Epithelial cell of prostate (primary cell): ENCODE data around the gene RBFOX2.
"Not testable (repeated sequence)": the region's sequence is repeated elsewhere in the genome, so short reads cannot be mapped to it uniquely, and the experiment has no call there.

Experiments
- DNase-seq: peaks from one replicate; pipeline ENCODE4 v3.0.0-alpha.2; 2011; ENCODE audit warnings: low read depth, low spot score
- H3K27ac ChIP-seq: fragments of 450-650 bp; 2 replicates; pipeline ENCODE4 v1.5.1; 2017; ENCODE audit warnings: mild to moderate bottlenecking

RBFOX2 gene

GRCh38 chr22:35732116-35732515 lies 296.5 kb downstream of the RBFOX2 start:
- no peak overlapping the region for H3K27ac ChIP-seq

DNA sequence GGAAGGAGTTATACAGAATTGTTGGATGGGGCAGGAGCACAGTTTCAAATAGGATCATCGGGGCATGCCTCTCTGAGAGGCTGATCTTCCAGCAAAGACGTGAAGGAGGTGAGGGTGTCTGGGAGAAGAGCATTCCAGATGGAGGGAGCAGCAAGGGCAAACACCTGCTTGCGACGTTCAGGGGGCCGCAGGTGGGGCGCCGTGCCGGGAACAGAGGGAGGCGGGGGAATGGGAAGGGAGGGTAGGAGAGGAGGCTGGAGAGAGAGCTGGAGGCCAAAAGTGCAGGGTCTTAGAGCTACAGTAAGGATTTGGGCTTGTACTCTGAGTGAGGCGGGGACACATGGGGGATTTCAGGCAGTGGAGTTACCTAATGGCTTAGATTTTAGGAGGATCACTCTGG lies 297.3 kb downstream of the RBFOX2 start:
- DNase-seq: no peak
- no peak overlapping the region for H3K27ac ChIP-seq

More at GRCh38 chr22:35732116-35732515, 296.5 kb downstream of the RBFOX2 start:
- DNase-seq: no peak

- H3K27ac ChIP-seq: no peak overlapping the region
- DNase-seq: no peak
These were observed 299.3 kb downstream of the RBFOX2 start for GRCh38 chr22:35729309-35729698.

DNA sequence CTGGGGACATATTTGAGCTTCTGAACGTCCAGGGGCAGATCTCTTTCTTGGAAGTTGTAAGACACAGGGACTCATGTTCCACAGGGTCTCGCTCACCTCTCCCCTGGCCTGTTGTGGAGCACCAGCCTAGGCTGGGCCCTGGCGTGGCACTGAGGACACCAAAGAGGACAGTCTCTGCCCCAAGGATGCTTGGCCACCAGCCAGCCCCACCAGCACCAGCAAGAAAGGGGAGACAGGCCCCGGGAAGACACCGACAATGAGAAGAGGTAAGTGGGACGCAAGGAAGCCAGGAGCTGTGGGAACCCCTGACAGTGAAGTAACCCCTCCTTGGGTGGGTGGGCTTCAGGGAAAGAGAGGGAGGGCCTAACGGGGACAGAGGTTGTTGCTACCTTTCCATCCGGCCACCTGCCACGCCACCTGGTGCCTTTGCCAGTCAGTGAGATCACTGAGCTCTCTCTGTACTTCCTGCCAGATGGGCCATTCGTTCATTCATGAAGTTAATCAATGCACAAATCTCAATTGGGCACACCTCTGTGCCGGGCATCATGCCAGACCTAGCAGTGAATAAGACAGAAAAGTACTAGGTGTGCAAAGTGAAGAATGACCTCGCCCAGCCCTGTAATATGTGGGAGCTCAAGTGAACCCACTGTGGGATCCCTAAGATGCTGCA lies 299.9 kb downstream of the RBFOX2 start:
- peak; percentile 18 for DNase-seq
- no peak overlapping the region for H3K27ac ChIP-seq

DNA sequence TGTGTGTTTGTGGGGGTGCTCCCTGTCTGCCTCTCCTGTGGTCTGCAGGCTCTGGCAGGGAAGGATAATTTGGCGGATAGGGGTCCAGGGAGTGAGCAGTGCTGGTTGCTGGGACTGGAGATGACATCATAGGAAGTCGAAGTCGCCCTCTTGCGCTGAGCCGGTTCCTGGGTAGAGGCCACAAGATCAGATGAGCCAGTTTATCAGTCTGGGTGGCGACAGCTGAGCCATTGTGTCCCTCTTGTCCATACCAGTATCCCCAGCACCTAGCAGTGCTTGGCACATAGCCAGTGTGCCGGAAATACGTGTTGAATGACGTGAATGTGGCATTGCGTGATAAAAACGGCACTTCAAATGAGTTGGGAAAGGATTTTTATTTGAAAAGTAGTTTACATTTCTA lies 301.2 kb downstream of the RBFOX2 start:
- DNase-seq: no peak
- H3K27ac ChIP-seq: no peak overlapping the region

- H3K27ac ChIP-seq: no peak overlapping the region
- DNase-seq: no peak
These were observed 301.7 kb downstream of the RBFOX2 start for GRCh38 chr22:35726933-35727332.

GRCh38 chr22:35726398-35726797 lies 302.2 kb downstream of the RBFOX2 start:
- H3K27ac ChIP-seq: no peak overlapping the region
- no peak for DNase-seq

- H3K27ac ChIP-seq: no peak overlapping the region
- no peak for DNase-seq
These were observed 303.1 kb downstream of the RBFOX2 start for GRCh38 chr22:35725521-35725920.

GRCh38 chr22:35721960-35722359 lies 306.7 kb downstream of the RBFOX2 start:
- H3K27ac ChIP-seq: no peak overlapping the region
- DNase-seq: no peak

- no peak for DNase-seq
These were observed 309.3 kb downstream of the RBFOX2 start for GRCh38 chr22:35719212-35719875.

DNA sequence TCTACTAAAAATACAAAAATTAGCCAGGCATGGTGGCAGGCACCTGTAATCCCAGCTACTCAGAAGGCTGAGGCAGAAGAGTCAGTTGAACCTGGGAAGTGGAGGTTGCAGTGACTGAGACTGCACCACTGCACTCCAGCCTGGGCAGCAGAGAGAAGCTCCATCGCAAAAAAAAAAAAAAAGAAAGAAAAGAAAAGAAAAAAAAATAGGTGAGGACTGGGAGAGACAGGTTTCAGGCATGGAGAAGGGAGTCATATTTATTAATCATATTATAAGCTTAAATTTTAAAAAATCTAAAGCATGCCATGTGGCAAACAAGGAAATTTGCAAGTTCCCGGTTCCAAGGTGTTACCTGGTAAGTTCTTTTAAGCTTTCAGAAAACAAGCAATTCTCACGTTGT lies 311.1 kb downstream of the RBFOX2 start, which contains the start of gene APOL5:
Gene APOL5 (plus strand): TSS at position 301 of the 400 bp plus-strand sequence. CDS start 0 bp downstream, at position 301.
- no peak within 1 kb of the TSS for H3K27ac ChIP-seq
- DNase-seq: no peak

More at GRCh38 chr22:35719212-35719875, 309.3 kb downstream of the RBFOX2 start:
- H3K27ac ChIP-seq: no peak overlapping the region

GRCh38 chr22:35712672-35713071 lies 316.0 kb downstream of the RBFOX2 start:
- DNase-seq: no peak

GRCh38 chr22:35711336-35711735 lies 317.3 kb downstream of the RBFOX2 start:
- no peak overlapping the region for H3K27ac ChIP-seq
- DNase-seq: no peak

More at GRCh38 chr22:35712672-35713071, 316.0 kb downstream of the RBFOX2 start:
- H3K27ac ChIP-seq: no peak overlapping the region

DNA sequence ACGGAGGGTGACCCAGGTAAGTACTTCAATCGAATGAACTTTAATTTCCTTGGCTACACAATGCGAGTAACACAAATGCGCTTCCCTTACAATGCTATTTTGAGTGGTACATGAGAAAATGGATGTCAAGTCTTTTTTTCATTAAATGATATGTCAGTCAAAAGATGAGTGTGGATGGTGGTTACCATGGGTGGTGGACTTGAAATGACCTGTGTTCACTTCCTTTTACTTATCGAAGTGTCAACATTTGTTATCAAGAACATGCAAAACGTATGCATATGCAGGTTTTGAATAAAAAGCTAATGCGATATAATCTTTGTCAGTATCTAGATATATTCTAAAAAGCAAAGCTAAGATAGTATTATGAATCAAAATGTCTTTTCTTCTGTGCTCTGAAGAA lies 319.7 kb downstream of the RBFOX2 start:
- no peak overlapping the region for H3K27ac ChIP-seq
- no peak for DNase-seq

DNA sequence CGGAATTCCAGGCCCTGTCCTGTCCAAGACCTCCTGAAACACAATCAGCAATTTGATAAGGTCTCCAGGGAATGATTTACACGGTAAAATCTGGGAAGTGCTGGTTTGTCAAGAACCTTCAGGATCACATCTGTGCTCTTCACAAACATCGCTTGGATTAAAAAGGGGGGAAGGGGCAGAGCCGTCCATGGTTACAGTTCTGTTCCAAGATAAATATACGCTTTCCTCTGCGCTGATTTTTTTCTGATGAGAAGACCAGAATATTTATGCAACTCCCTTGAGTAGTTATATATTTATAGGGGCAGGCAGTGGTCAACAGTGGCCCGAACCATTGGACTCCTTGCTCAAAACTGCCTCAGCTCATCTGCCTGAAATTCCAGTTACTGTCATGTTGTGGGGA lies 320.2 kb downstream of the RBFOX2 start:
- H3K27ac ChIP-seq: no peak overlapping the region
- no peak for DNase-seq

DNA sequence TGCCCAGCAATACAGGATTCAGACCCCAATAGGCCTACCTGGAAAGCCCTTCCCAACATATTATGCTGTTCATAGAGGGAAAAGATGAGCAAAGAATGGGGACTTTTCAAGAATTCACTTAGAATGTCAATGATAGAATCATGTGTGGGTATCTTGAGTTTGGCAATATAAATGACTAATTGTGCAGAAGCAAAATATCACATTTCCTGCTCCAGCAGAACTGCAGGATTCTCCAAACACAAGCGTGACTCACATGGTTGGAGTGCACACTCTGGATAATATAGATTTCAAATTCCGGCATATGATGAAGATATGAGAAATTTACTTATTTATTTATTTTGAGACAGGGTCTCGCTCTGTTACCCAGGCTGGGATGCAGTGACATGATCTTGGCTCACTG lies 323.5 kb downstream of the RBFOX2 start:
- H3K27ac ChIP-seq: no peak overlapping the region
- no peak for DNase-seq

DNA sequence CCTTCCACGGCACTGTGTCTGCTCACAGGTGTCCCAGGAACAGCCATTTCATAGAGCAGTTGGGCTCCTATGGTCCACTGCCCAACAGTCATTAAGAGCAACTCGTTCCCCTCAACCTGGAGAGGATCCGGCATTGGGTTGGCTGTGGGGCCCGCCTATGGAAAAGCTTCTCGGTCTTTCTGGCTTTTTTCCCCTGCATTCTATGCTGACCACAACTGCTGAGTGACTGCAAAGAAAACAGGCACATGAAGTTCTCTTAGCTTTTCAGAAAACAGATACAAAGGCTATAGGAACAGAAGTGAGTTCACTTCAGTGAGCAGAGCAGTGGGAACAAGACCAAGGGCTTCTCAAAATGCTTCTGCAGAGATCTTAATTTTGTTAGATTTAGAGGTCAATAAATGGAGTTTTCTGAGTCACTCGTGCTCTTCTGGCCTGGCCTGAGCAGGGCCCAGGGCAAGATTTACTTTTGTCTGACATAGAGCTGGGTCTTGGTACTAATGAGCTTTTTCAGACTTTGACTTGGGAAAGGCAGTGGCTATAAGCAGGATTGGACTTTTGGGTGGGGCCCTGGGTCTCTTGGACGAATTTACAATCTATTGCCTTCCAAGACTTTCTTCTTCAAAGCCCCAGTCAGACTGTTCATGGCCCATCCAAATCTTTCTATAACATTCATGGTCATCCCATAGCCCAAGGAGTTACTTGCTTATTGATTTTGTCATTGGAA lies 324.6 kb downstream of the RBFOX2 start:
- DNase-seq: no peak

DNA sequence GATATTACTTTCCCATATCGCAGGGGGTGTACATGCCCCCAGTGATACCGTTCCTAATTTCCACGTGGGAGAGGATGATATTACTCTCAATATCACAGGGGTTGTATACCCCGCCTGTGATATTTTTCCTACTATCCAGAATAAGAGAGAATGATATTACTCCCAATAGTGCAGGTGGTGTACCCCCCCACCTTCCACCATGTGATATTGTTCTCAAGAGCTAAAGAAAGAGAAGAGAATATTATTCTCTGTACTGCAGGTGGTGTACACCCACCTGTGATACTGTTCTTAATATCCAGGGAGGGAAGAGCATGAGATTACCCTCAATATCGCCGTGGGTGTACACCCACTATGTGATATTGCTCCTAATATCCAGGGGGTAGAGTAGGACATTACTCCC lies 328.8 kb downstream of the RBFOX2 start:
- not testable (repeated sequence) for H3K27ac ChIP-seq, DNase-seq

More for the DNA sequence above, 324.6 kb downstream of the RBFOX2 start:
- no peak overlapping the region for H3K27ac ChIP-seq

GRCh38 chr22:35697142-35697541 lies 331.5 kb downstream of the RBFOX2 start:
- no peak overlapping the region for H3K27ac ChIP-seq
- no peak for DNase-seq

DNA sequence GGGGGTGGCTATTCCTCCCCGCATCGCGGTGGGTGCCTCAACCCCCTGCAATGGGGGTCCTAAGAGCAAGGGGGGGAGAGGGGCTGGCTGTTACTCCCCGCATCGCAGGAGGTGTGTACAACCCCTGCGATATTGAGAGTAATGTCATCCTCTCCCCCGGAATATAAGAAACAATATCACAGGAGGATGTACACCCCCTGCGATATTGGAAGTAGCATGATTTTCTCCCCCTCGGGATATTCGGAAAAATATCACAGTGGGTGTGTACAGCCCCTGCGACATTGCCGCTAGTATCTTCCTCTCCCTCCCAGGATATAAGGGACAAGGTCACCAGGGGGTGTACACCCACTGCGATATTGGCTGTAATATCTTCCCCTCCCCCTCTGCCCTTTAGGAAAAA lies 333.4 kb downstream of the RBFOX2 start:
- H3K27ac ChIP-seq: no peak overlapping the region
- no peak for DNase-seq

DNA sequence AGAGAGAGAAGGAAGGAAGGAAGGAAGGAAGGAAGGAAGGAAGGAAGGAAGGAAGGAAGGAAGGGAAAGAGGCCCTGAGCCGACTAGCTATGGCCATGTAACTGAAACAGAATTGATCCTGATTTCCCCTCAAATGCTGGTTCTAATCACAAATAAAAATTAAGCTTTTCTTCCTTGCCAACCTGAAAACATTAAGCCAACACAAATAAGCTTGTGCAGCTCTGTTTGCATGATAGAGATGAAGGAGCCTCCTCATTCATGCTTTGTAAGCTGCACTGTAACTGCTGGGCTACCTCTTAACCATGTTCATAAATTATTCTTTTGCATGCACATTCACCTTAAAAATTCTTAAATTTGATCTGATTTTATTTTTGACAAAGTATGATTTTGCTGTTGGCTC lies 338.6 kb downstream of the RBFOX2 start:
- no peak overlapping the region for H3K27ac ChIP-seq
- DNase-seq: no peak
